ENCODE data around the gene BCL2L2.
"Not testable (repeated sequence)": the region's sequence is repeated elsewhere in the genome, so short reads cannot be mapped to it uniquely, and the experiment has no call there.

DNA sequence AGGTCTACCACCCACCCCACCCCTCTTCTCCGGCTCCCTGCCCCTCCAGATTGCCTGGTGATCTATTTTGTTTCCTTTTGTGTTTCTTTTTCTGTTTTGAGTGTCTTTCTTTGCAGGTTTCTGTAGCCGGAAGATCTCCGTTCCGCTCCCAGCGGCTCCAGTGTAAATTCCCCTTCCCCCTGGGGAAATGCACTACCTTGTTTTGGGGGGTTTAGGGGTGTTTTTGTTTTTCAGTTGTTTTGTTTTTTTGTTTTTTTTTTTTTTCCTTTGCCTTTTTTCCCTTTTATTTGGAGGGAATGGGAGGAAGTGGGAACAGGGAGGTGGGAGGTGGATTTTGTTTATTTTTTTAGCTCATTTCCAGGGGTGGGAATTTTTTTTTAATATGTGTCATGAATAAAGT is 19.1 kb downstream of the BCL2L2 start:
- TF ChIP-seq CTCF (IDR thresholded peaks at IDR 0.05; ENCODE audit: insufficient read depth, low read length); POLR2AphosphoS5 (IDR thresholded peaks at IDR 0.05; ENCODE audit: low read depth); REST (IDR thresholded peaks at IDR 0.05; ENCODE audit: insufficient replicate concordance, low read depth); GABPA (IDR thresholded peaks at IDR 0.05; ENCODE audit: low read depth); SPI1 (IDR thresholded peaks at IDR 0.05; ENCODE audit: borderline replicate concordance, low read depth): not testable (repeated sequence)
